CD4-positive, alpha-beta T cell treated with Interferon alpha-2 for 1 hour (primary cell): Measurements from ENCODE around the gene KRT33B.

Source experiments
- DNase-seq, 2 donors: peaks; one replicate each; pipeline ENCODE4 v3.0.0-alpha.2; 2020 to 2022

KRT33B gene

GRCh38 chr17:41345992-41346391 is 23.6 kb downstream of the KRT33B start:
- no peak for DNase-seq

- no peak for DNase-seq
Measured at GRCh38 chr17:41343029-41343428, 26.6 kb downstream of the KRT33B start.

GRCh38 chr17:41340934-41341861 is 28.4 kb downstream of the KRT33B start:
- peak; percentile 30 to 71 for DNase-seq

GRCh38 chr17:41340494-41340893 is 29.1 kb downstream of the KRT33B start:
- DNase-seq: no peak

- no peak for DNase-seq
Measured at GRCh38 chr17:41339571-41340172, 29.9 kb downstream of the KRT33B start.

GRCh38 chr17:41338961-41339485 is 30.6 kb downstream of the KRT33B start:
- DNase-seq: peak; percentile 57 to 88

GRCh38 chr17:41335747-41336146 is 33.9 kb downstream of the KRT33B start:
- no peak for DNase-seq

- no peak for DNase-seq
Measured at GRCh38 chr17:41334385-41335305, 35.0 kb downstream of the KRT33B start.

GRCh38 chr17:41333836-41334235 is 35.8 kb downstream of the KRT33B start:
- no peak for DNase-seq

GRCh38 chr17:41333098-41333497 is 36.5 kb downstream of the KRT33B start:
- DNase-seq: no peak

GRCh38 chr17:41332239-41332638 is 37.4 kb downstream of the KRT33B start:
- no peak for DNase-seq

- DNase-seq: no peak
Measured at GRCh38 chr17:41331606-41332005, 38.0 kb downstream of the KRT33B start.

- DNase-seq: peak in 1 of 2 donors; percentile 18
Measured at GRCh38 chr17:41329279-41329948, 40.2 kb downstream of the KRT33B start.

- no peak for DNase-seq
Measured at GRCh38 chr17:41328207-41328606, 41.4 kb downstream of the KRT33B start.

GRCh38 chr17:41327411-41328120 is 42.0 kb downstream of the KRT33B start:
- no peak for DNase-seq

GRCh38 chr17:41326173-41327145 is 43.2 kb downstream of the KRT33B start:
- peak in 1 of 2 donors; percentile 55 for DNase-seq

- DNase-seq: no peak
Measured at GRCh38 chr17:41325611-41326010, 44.0 kb downstream of the KRT33B start.

GRCh38 chr17:41325126-41325525 is 44.5 kb downstream of the KRT33B start:
- no peak for DNase-seq

- no peak for DNase-seq
Measured at GRCh38 chr17:41324180-41325075, 45.2 kb downstream of the KRT33B start.
